Activated CD8-positive, alpha-beta memory T cell treated with anti-CD3 and anti-CD28 coated beads for 1 hour (primary cell): ENCODE results near the gene AAK1.
"Not testable (repeated sequence)": the region's sequence is repeated elsewhere in the genome, so short reads cannot be mapped to it uniquely, and the experiment has no call there.

ENCODE experiments used
- DNase-seq, 2 donors: peaks; one replicate each; pipeline ENCODE4 v3.0.0-alpha.2; 2020; ENCODE audit warnings: low read depth in 1 of 2; ENCODE audit errors: extremely low read depth in 1 of 2

Gene AAK1

GRCh38 chr2:69628325-69629021, 15.1 kb downstream of the AAK1 start:
- DNase-seq, result no peak

- no peak for DNase-seq
These were observed 18.3 kb downstream of the AAK1 start for GRCh38 chr2:69625078-69625795.

- no peak for DNase-seq
These were observed 18.9 kb downstream of the AAK1 start for GRCh38 chr2:69624611-69625010.

- DNase-seq, result no peak
These were observed 19.4 kb downstream of the AAK1 start for GRCh38 chr2:69624131-69624530.

- DNase-seq, result no peak
These were observed 20.3 kb downstream of the AAK1 start for GRCh38 chr2:69623236-69623635.

GRCh38 chr2:69622805-69623204, 20.7 kb downstream of the AAK1 start:
- not testable (repeated sequence) for DNase-seq

- not testable (repeated sequence) for DNase-seq
These were observed 21.5 kb downstream of the AAK1 start for GRCh38 chr2:69622017-69622540.

GRCh38 chr2:69621440-69621839, 22.1 kb downstream of the AAK1 start:
- DNase-seq, result no peak

- no peak for DNase-seq
These were observed 22.7 kb downstream of the AAK1 start for GRCh38 chr2:69620870-69621269.

- DNase-seq, result no peak
These were observed 23.8 kb downstream of the AAK1 start for GRCh38 chr2:69619725-69620124.

- no peak for DNase-seq
These were observed 25.2 kb downstream of the AAK1 start for GRCh38 chr2:69618362-69618761.

GRCh38 chr2:69617744-69618143, 25.8 kb downstream of the AAK1 start:
- no peak for DNase-seq

- DNase-seq, result no peak
These were observed 26.8 kb downstream of the AAK1 start for GRCh38 chr2:69616755-69617154.

- DNase-seq, result no peak
These were observed 27.6 kb downstream of the AAK1 start for GRCh38 chr2:69615969-69616368.

- no peak for DNase-seq
These were observed 28.4 kb downstream of the AAK1 start for GRCh38 chr2:69615078-69615625.

GRCh38 chr2:69612707-69613106, 30.8 kb downstream of the AAK1 start:
- no peak for DNase-seq

- DNase-seq, result no peak
These were observed 31.3 kb downstream of the AAK1 start for GRCh38 chr2:69612200-69612599.

GRCh38 chr2:69608109-69608508, 35.4 kb downstream of the AAK1 start:
- DNase-seq, result no peak

GRCh38 chr2:69606771-69607170, 36.8 kb downstream of the AAK1 start:
- DNase-seq, result not testable (repeated sequence)

GRCh38 chr2:69605284-69605683, 38.3 kb downstream of the AAK1 start:
- DNase-seq, result no peak

GRCh38 chr2:69604836-69605235, 38.7 kb downstream of the AAK1 start:
- DNase-seq, result no peak
